IPS DF 4.7 (cell line): ENCODE data around the gene NEDD8.
"Not testable (repeated sequence)": the region's sequence is repeated elsewhere in the genome, so short reads cannot be mapped to it uniquely, and the experiment has no call there.

Source experiments
- DNase-seq: peaks from one replicate; pipeline ENCODE4 v3.0.0-alpha.2; 2013; ENCODE audit warnings: low spot score; ENCODE audit errors: extremely low read depth

Gene NEDD8

GRCh38 chr14:24226473-24226872 lies 5.7 kb downstream of the NEDD8 start:
- no peak for DNase-seq

- no peak for DNase-seq
Measured at GRCh38 chr14:24224618-24225071, 7.5 kb downstream of the NEDD8 start.

GRCh38 chr14:24222987-24223386 lies 9.2 kb downstream of the NEDD8 start:
- DNase-seq: not testable (repeated sequence)

GRCh38 chr14:24219521-24219920 lies 12.6 kb downstream of the NEDD8 start:
- DNase-seq: no peak

GRCh38 chr14:24219080-24219479 lies 13.1 kb downstream of the NEDD8 start:
- DNase-seq: no peak

GRCh38 chr14:24216876-24217275 lies 15.3 kb downstream of the NEDD8 start:
- not testable (repeated sequence) for DNase-seq

- DNase-seq: no peak
Measured at GRCh38 chr14:24216345-24216699, 15.8 kb downstream of the NEDD8 start.

- no peak for DNase-seq
Measured at GRCh38 chr14:24215495-24216344, 16.4 kb downstream of the NEDD8 start, which contains the start of gene MDP1. Gene MDP1 (minus strand): TSS chr14:24216066. CDS start chr14:24215955, 111 bp downstream.

- DNase-seq: no peak
Measured at GRCh38 chr14:24213866-24214662, 18.1 kb downstream of the NEDD8 start.

- DNase-seq: peak; percentile 94
Measured at GRCh38 chr14:24212924-24213865, 19.0 kb downstream of the NEDD8 start, which contains the start of gene CHMP4A. Gene CHMP4A (minus strand): TSS chr14:24213488. CDS start chr14:24213439, 49 bp downstream.

- no peak for DNase-seq
Measured at GRCh38 chr14:24211311-24211710, 20.9 kb downstream of the NEDD8 start.

GRCh38 chr14:24207625-24208024 lies 24.5 kb downstream of the NEDD8 start:
- DNase-seq: no peak

GRCh38 chr14:24207104-24207551 lies 25.0 kb downstream of the NEDD8 start:
- DNase-seq: no peak

- DNase-seq: no peak
Measured at GRCh38 chr14:24206260-24207103, 25.7 kb downstream of the NEDD8 start.

GRCh38 chr14:24204163-24205146 lies 27.7 kb downstream of the NEDD8 start:
- DNase-seq: no peak

- not testable (repeated sequence) for DNase-seq
Measured at GRCh38 chr14:24203249-24203886, 28.8 kb downstream of the NEDD8 start.

GRCh38 chr14:24202538-24202937 lies 29.6 kb downstream of the NEDD8 start:
- not testable (repeated sequence) for DNase-seq

- no peak for DNase-seq
Measured at GRCh38 chr14:24198814-24199524, 33.2 kb downstream of the NEDD8 start.
